Endothelial cell of umbilical vein (primary cell): ENCODE data around the gene CD58. TPM values are rescaled to one million over a fixed set of nuclear protein-coding genes. Genes with fewer than 3 reads are reported as not detected.

Experiments
- BruUV-seq: library from RNA; stranded (reverse); fragments of 400-500 nt; replicated peaks from 2 replicates; lab custom pipeline; 2021; lab: Mats Ljungman, UMichigan
- CTCF ChIA-PET: fragments of 300-600, 350-600 bp; sonication (Branson Sonifier 250); formaldehyde crosslinking; loops from one replicate; lab custom pipeline; 2021; ENCODE audit warnings: antibody characterized with exemption, inconsistent platforms; lab: Charles Lee
- POLR2A ChIA-PET: fragments of 300-600, 350-600 bp; sonication (Branson Sonifier 250); formaldehyde crosslinking; loops from one replicate; lab custom pipeline; 2021; ENCODE audit warnings: antibody characterized with exemption, inconsistent platforms; lab: Charles Lee
- DNase-seq: peaks from one replicate; pipeline ENCODE4 v3.0.0-alpha.2; 2011; ENCODE audit warnings: low read depth, low spot score
- FAIRE-seq: peaks from 2 replicates; lab custom pipeline; 2011; peaks lifted over from hg19 to GRCh38; lab: Jason Lieb, UNC
- H2AFZ ChIP-seq: 2 replicates; pipeline ENCODE4 v1.6.0; 2012; ENCODE audit warnings: low read depth, low read length, control low read depth, inconsistent platforms
- H3K27ac ChIP-seq: 2 replicates; pipeline ENCODE4 v1.5.1; 2011; ENCODE audit warnings: low read depth, mild to moderate bottlenecking, control low read depth, low read length, moderate library complexity; ENCODE audit not compliant: insufficient read depth
- H3K27me3 ChIP-seq, 2 experiments: 2 replicates each; pipeline versions ENCODE4 v1.6.0 to v1.6.1; 2011; ENCODE audit warnings: low read length in 2 of 2, mixed read lengths in 1 of 2; ENCODE audit not compliant: control insufficient read depth in 2 of 2, insufficient read depth in 2 of 2
- H3K36me3 ChIP-seq, 2 experiments: 2 replicates in 1 of 2; 3 replicates in 1 of 2; pipeline ENCODE4 v1.5.1; 2011; ENCODE audit warnings: low read length in 2 of 2, mild to moderate bottlenecking in 1 of 2, moderate library complexity in 1 of 2; ENCODE audit not compliant: control insufficient read depth in 2 of 2, insufficient read depth in 2 of 2; ENCODE audit errors: extremely low read depth in 1 of 2
- H3K4me1 ChIP-seq: 3 replicates; pipeline ENCODE4 v1.5.1; 2011; ENCODE audit warnings: mild to moderate bottlenecking, low read length; ENCODE audit not compliant: control insufficient read depth, insufficient read depth; ENCODE audit errors: extremely low read depth
- H3K4me2 ChIP-seq: 2 replicates; pipeline ENCODE4 v1.6.1; 2011; ENCODE audit warnings: low read length, control low read depth, mixed read lengths; ENCODE audit not compliant: insufficient read depth
- H3K4me3 ChIP-seq, 3 experiments: fragments of 200-600 bp in 1 of 3; sonication (generic), shearing (Covaris generic) in 1 of 3; replicated peaks in 1 of 3; 2 replicates each; pipeline ENCODE4 v1.5.1; 2011 to 2016; ENCODE audit warnings: control low read depth in 3 of 3, low read length in 3 of 3, mild to moderate bottlenecking in 2 of 3, inconsistent platforms in 1 of 3, low read depth in 1 of 3, moderate library complexity in 1 of 3; ENCODE audit not compliant: insufficient read depth in 1 of 3
- H3K79me2 ChIP-seq: 2 replicates; pipeline ENCODE4 v1.6.0; 2012; ENCODE audit warnings: low read length, inconsistent platforms; ENCODE audit not compliant: control insufficient read depth, insufficient read depth
- H3K9ac ChIP-seq: replicated peaks from 2 replicates; pipeline ENCODE3; 2011; ENCODE audit warnings: low read length, control low read depth; ENCODE audit not compliant: insufficient read depth; ENCODE audit errors: extremely low read depth
- H3K9me1 ChIP-seq: replicated peaks from 3 replicates; pipeline ENCODE4 v1.6.0; 2011; ENCODE audit warnings: mild to moderate bottlenecking, low read length; ENCODE audit not compliant: control insufficient read depth, insufficient read depth; ENCODE audit errors: extremely low read depth
- H3K9me3 ChIP-seq: replicated peaks from 2 replicates; pipeline ENCODE4 v1.5.1; 2012; ENCODE audit warnings: low read length, inconsistent platforms; ENCODE audit not compliant: control insufficient read depth, insufficient read depth
- H4K20me1 ChIP-seq: replicated peaks from 2 replicates; pipeline ENCODE3; 2011; ENCODE audit warnings: mild to moderate bottlenecking, low read length; ENCODE audit not compliant: control insufficient read depth, insufficient read depth; ENCODE audit errors: extremely low read depth
- CTCF ChIP-seq, 2 donors: IDR thresholded peaks; 1 replicate in 1 of 2; 2 replicates in 1 of 2; pipeline ENCODE4 v1.5.1; 2011; ENCODE audit warnings: low read length in 2 of 2, mild to moderate bottlenecking in 2 of 2, moderate library complexity in 2 of 2, control low read depth in 1 of 2, inconsistent platforms in 1 of 2, low read depth in 1 of 2; ENCODE audit not compliant: insufficient read depth in 1 of 2; ENCODE audit errors: extremely low read depth in 1 of 2
- EZH2 ChIP-seq: IDR thresholded peaks from 2 replicates; pipeline ENCODE4 v1.6.1; 2012; ENCODE audit warnings: borderline replicate concordance, low read depth, mild to moderate bottlenecking, moderate library complexity, low read length, inconsistent platforms; ENCODE audit not compliant: severe bottlenecking
- FOS ChIP-seq: IDR thresholded peaks from 2 replicates; pipeline ENCODE4 v1.6.1; 2011; ENCODE audit warnings: mild to moderate bottlenecking, low read length, moderate library complexity, borderline replicate concordance; ENCODE audit not compliant: insufficient read depth
- GATA2 ChIP-seq: IDR thresholded peaks from 2 replicates; pipeline ENCODE4 v1.7.0; 2011; ENCODE audit warnings: low read depth, mild to moderate bottlenecking, moderate library complexity, mixed read lengths, low read length; ENCODE audit not compliant: insufficient read length, insufficient read depth
- JUN ChIP-seq: IDR thresholded peaks from 2 replicates; pipeline ENCODE4 v1.6.1; 2011; ENCODE audit warnings: borderline replicate concordance, low read depth; ENCODE audit not compliant: insufficient read length, insufficient read depth
- MAX ChIP-seq: IDR thresholded peaks from 2 replicates; pipeline ENCODE4 v1.6.1; 2011; ENCODE audit not compliant: insufficient read depth, insufficient read length
- MYC ChIP-seq: IDR thresholded peaks from one replicate; pipeline ENCODE4 v1.6.1; 2011; ENCODE audit warnings: mild to moderate bottlenecking, low read depth, low read length
- POLR2A ChIP-seq: IDR thresholded peaks from 2 replicates; pipeline ENCODE4 v1.6.1; 2012; ENCODE audit warnings: low read depth, mild to moderate bottlenecking, control low read depth, low read length
- POLR2AphosphoS5 ChIP-seq: IDR thresholded peaks from 2 replicates; pipeline ENCODE4 v1.6.1; 2012; ENCODE audit warnings: low read depth, mild to moderate bottlenecking, control low read depth, low read length, moderate library complexity; ENCODE audit not compliant: insufficient read depth
- dilution Hi-C: fragments of 300-500 bp; cut with MboI; formaldehyde crosslinking; loops from one replicate; pipeline ENCODE4 v1.15.0; 2019; ENCODE audit warnings: low sequenced_read_pairs; ENCODE audit not compliant: extremely low pct_ligation_motif_present
- intact Hi-C: fragments of 100-400 bp; cut with micrococcal nuclease; formaldehyde crosslinking; loops from one replicate; pipeline ENCODE4 v1.10.0; 2022
- polyA plus RNA-seq, 4 experiments: library from polyadenylated mRNA; depleted of rRNA in 3 of 4; stranded (reverse) in 3 of 4; unstranded in 1 of 4; fragments of >200 nt; gene quantifications; 2 replicates each; pipeline versions ENCODE4 v1.2.1 to v1.2.3, GENCODE V29; 2011 to 2012; ENCODE audit warnings: missing spikeins in 1 of 4
- total RNA-seq: library from RNA; stranded (reverse); gene quantifications from 2 replicates; pipeline ENCODE4 v1.2.3, GENCODE V29; 2021

CD58 gene
- total and polyA plus RNA-seq, 2 donors (not counting 3 experiments of a cell fraction or from before 2014, with no cell fraction given) = 9.8 to 12.7 TPM

DNA sequence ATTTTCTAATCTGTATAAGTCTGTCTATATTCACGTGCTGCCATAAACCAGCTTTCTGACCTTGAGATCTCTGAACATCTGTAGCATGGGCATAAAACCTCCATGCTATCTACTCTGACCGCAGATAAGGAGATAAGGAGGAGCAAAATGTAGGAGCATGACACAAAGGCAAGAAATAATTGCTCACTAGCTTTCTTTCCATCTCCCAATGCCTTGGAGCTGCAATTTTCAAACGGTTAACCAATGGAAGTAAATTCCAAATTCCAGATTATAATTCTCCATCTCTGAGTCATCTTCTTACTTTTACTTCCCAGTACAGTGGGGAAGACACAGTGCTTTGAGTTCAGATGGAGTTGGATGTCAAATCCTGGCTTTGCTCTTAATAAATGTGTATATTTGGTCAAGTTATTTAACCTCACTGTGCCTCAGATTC is 41.6 kb downstream of the CD58 start:
- Histone ChIP-seq H3K9me1 (no peaks in the 10 kb centered on the region), H3K36me3 (no peaks in the 10 kb centered on the region), H3K4me1 (no peaks in the 10 kb centered on the region), H3K27ac (no peak overlapping the region), H3K9me3 (no peaks in the 10 kb centered on the region), H3K9ac (no peak overlapping the region), H3K4me2 (no peak overlapping the region), H4K20me1 (no peaks in the 10 kb centered on the region), H3K27me3 (no peaks in the 10 kb centered on the region), H3K4me3 (no peak overlapping the region), H3K79me2 (no peaks in the 10 kb centered on the region), H2AFZ (no peak overlapping the region)
- FAIRE-seq (no peak), DNase-seq (no peak)
- no TSS peak for BruUV-seq
- dilution Hi-C loops (no loop called here), intact Hi-C loops (no loop called here)
- POLR2A ChIA-PET = no interaction called here
- CTCF ChIA-PET = no interaction called here
- TF ChIP-seq EZH2 = no peak
- no peak for TF ChIP-seq MYC
- TF ChIP-seq MAX = no peak
- TF ChIP-seq POLR2AphosphoS5 = no peak
- no peak for TF ChIP-seq POLR2A
- TF ChIP-seq GATA2 = no peak
- TF ChIP-seq FOS = no peak
- TF ChIP-seq CTCF (IDR thresholded peaks at IDR 0.05; ENCODE audit: extremely low read depth in 1 of 2, insufficient read depth in 1 of 2, low read depth in 1 of 2, low read length in 2 of 2) = no peak
- TF ChIP-seq JUN = no peak
